ENCODE data around the gene GOLT1B. TPM values are rescaled to one million over a fixed set of nuclear protein-coding genes. Genes with fewer than 3 reads are reported as not detected.

Gene GOLT1B
- total RNA-seq, 4 donors from 2014 or later = 11.8 to 24.7 (median 21.6) TPM

- no peaks in the 10 kb centered on the region for H3K27me3 ChIP-seq
- intact Hi-C loops (cut with DNase I) = no loop called here
- no peak for DNase-seq (ENCODE audit: extremely low spot score)
- H3K27ac ChIP-seq (replicated peaks in 1 of 4) = no peak overlapping the region
- no peak overlapping the region for H3K4me3 ChIP-seq
- peaks cover 26 to 100% (median 82%) of the 10 kb centered on the region in 4 donors for H3K36me3 ChIP-seq
- no peaks in the 10 kb centered on the region for H3K9me3 ChIP-seq
- H3K4me1 ChIP-seq = no peaks in the 10 kb centered on the region
- no peak for TF ChIP-seq POLR2AphosphoS5 (IDR thresholded peaks at IDR 0.05)
- TF ChIP-seq EP300 (IDR thresholded peaks at IDR 0.05) = no peak
- whole genome bisulfite sequencing = 89% methylated on average over 10 of the region's 10 CpGs
Observed at GRCh38 chr12:21478756-21479455, 22.7 kb upstream of the GOLT1B start.

- no peaks in the 10 kb centered on the region for H3K4me1 ChIP-seq
- no peak overlapping the region for H3K4me3 ChIP-seq
- no peaks in the 10 kb centered on the region for H3K27me3 ChIP-seq
- 74% methylated on average over 3 of the region's 3 CpGs for WGBS
- H3K27ac ChIP-seq (replicated peaks in 1 of 4) = no peak overlapping the region
- DNase-seq (ENCODE audit: extremely low spot score) = no peak
- peaks cover 25 to 83% (median 57%) of the 10 kb centered on the region in 4 donors for H3K36me3 ChIP-seq
- no peaks in the 10 kb centered on the region for H3K9me3 ChIP-seq
- intact Hi-C loops (cut with DNase I) = no loop called here
- TF ChIP-seq EP300 (IDR thresholded peaks at IDR 0.05) = no peak
- TF ChIP-seq POLR2AphosphoS5 (IDR thresholded peaks at IDR 0.05) = no peak
- TF ChIP-seq CTCF (IDR thresholded peaks at IDR 0.05) = no peak
- no peak for TF ChIP-seq POLR2A (IDR thresholded peaks at IDR 0.05; ENCODE audit: low read depth)
Observed at GRCh38 chr12:21483531-21483930, 18.1 kb upstream of the GOLT1B start.

GRCh38 chr12:21485998-21486397, 15.6 kb upstream of the GOLT1B start:
- TF ChIP-seq POLR2AphosphoS5 (IDR thresholded peaks at IDR 0.05) (no peak), CTCF (IDR thresholded peaks at IDR 0.05) (no peak), EP300 (IDR thresholded peaks at IDR 0.05) (no peak)
- H3K9me3 ChIP-seq = no peaks in the 10 kb centered on the region
- H3K4me1 ChIP-seq = no peaks in the 10 kb centered on the region
- no peak overlapping the region for H3K4me3 ChIP-seq
- intact Hi-C loops (cut with DNase I) = no loop called here
- H3K27me3 ChIP-seq = no peaks in the 10 kb centered on the region
- H3K36me3 ChIP-seq = peaks cover 23 to 82% (median 54%) of the 10 kb centered on the region in 4 donors
- DNase-seq (ENCODE audit: extremely low spot score) = no peak
- no peak overlapping the region for H3K27ac ChIP-seq (replicated peaks in 1 of 4)

GRCh38 chr12:21499765-21500164, 1.8 kb upstream of the GOLT1B start:
- intact Hi-C loops (cut with DNase I) = loop anchor here (5.0 kb wide), 2 partner anchors 158 to 183 kb away; partner anchors contain the start of gene LDHB
- Histone ChIP-seq H3K4me1 (peaks cover 27 to 50% (median 42%) of the 10 kb centered on the region in 4 donors), H3K36me3 (peaks cover 10 to 45% (median 39%) of the 10 kb centered on the region in 4 donors), H3K9me3 (no peaks in the 10 kb centered on the region), H3K27ac (replicated peaks in 1 of 4) (peak overlapping the region in 1 of 4 donors; percentile 93), H3K27me3 (no peaks in the 10 kb centered on the region), H3K4me3 (no peak overlapping the region)
- DNase-seq (ENCODE audit: extremely low spot score) = no peak
- no peak for TF ChIP-seq POLR2AphosphoS5 (IDR thresholded peaks at IDR 0.05)
- no peak for TF ChIP-seq POLR2A (IDR thresholded peaks at IDR 0.05; ENCODE audit: low read depth)
- no peak for TF ChIP-seq CTCF (IDR thresholded peaks at IDR 0.05)
- no peak for TF ChIP-seq EP300 (IDR thresholded peaks at IDR 0.05)
- WGBS = 68% methylated on average over 2 of the region's 2 CpGs

- peaks cover 10 to 35% (median 30%) of the 10 kb centered on the region in 4 donors for H3K36me3 ChIP-seq
- no peaks in the 10 kb centered on the region for H3K27me3 ChIP-seq
- peak overlapping the region; percentile 82 to 93 (median 86) for H3K27ac ChIP-seq (replicated peaks in 1 of 4)
- no peaks in the 10 kb centered on the region for H3K9me3 ChIP-seq
- intact Hi-C loops (cut with DNase I) = loop anchor here (5.0 kb wide), 2 partner anchors 156 to 181 kb away; partner anchors contain the start of gene LDHB
- DNase-seq (ENCODE audit: extremely low spot score) = no peak
- 10% methylated on average over 8 of the region's 8 CpGs for WGBS
- TF ChIP-seq CTCF (IDR thresholded peaks at IDR 0.05) (no peak), POLR2AphosphoS5 (IDR thresholded peaks at IDR 0.05) (no peak), POLR2A (IDR thresholded peaks at IDR 0.05; ENCODE audit: low read depth) (no peak), EP300 (IDR thresholded peaks at IDR 0.05) (no peak)
- peaks cover 27 to 56% (median 43%) of the 10 kb centered on the region in 4 donors for H3K4me1 ChIP-seq
- peak overlapping the region; percentile 76 to 96 (median 86) for H3K4me3 ChIP-seq
Observed at GRCh38 chr12:21500786-21501257, 767 bp upstream of the GOLT1B start.
